Measurements from ENCODE around the gene UTF1.

DNA sequence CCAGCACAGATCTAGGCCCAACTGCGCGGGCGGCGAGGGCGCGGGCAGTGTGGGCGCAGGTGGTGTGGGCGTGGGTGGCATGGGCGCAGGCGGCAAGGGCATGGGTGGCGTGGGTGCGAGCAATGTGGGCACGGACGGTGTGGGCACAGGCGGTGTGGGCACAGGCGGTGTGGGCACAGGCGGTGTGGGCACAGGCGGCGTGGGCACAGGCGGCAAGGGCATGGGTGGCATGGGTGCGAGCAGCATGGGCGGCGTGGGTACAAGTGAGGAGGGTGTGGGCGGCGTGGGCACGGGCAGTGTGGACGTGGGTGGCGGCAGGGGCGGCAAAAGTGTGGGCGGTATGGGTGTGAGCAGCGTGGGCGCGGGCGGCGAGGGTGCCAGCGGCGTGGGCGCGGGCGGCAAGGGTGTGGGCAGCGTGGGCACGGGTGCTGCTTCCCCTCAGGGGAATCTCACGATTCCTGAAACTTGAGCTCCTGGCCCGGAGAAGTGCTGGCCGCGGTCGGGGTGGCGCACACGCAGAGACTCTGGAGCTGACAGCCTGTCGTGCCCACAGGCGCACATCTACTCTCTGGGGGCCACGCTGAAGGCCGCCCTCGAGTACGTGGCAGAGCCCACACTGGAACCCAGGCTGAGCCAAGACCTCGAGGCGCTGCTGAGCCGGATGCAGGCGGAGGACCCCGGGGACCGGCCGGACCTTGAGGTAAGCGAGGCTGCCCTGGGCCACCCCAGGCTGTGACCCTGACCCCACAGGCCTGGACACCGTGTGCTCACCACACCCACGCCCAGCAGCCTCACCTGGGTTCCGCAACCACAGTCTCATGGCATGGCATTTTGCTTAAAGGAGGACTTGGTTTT lies 47.0 kb upstream of the UTF1 start:
- TF ChIP-seq CTCF (IDR thresholded peaks at IDR 0.05) (no peak), POLR2A (IDR thresholded peaks at IDR 0.05) (no peak), EP300 (IDR thresholded peaks at IDR 0.05) (no peak)
